Measurements from ENCODE around the gene HIVEP3.

- TF ChIP-seq CTCF (IDR thresholded peaks at IDR 0.05; ENCODE audit: insufficient read depth, low read length), result no peak
- TF ChIP-seq REST (IDR thresholded peaks at IDR 0.05; ENCODE audit: insufficient replicate concordance, low read depth), result no peak
- no peak for TF ChIP-seq POLR2AphosphoS5 (IDR thresholded peaks at IDR 0.05; ENCODE audit: low read depth)
- TF ChIP-seq GABPA (IDR thresholded peaks at IDR 0.05; ENCODE audit: low read depth), result no peak
These were observed 252.5 kb downstream of the HIVEP3 start for GRCh38 chr1:41665962-41666917.
